ENCODE results near the gene DDRGK1. TPM values are rescaled to one million over a fixed set of nuclear protein-coding genes. Genes with fewer than 3 reads are reported as not detected.
"Not testable (repeated sequence)": the region's sequence is repeated elsewhere in the genome, so short reads cannot be mapped to it uniquely, and the experiment has no call there.

DDRGK1 gene
- total RNA-seq, 1 donor from 2014 or later: 59.3 TPM

- no peak for DNase-seq (ENCODE audit: low spot score)
Measured at GRCh38 chr20:3188823-3189413, 15.6 kb downstream of the DDRGK1 start.

DNA sequence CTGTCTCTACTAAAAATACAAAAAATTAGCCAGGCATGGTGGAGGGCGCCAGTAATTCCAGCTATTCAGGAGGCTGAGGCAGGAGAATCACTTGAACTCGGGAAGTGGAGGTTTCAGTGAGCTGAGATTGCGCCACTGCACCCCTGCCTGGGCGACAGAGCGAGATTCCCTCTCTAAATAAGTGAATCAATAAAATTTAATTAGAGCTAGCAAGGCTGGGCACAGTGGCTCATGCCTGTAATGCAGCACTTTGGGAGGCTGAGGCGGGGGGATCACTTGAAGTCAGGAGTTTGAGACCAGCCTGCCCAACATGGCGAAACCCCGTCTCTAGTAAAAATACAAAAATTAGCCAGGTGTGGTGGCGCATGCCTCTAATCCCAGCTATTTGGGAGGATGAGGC is 16.6 kb downstream of the DDRGK1 start:
- DNase-seq (ENCODE audit: low spot score): not testable (repeated sequence)

DNA sequence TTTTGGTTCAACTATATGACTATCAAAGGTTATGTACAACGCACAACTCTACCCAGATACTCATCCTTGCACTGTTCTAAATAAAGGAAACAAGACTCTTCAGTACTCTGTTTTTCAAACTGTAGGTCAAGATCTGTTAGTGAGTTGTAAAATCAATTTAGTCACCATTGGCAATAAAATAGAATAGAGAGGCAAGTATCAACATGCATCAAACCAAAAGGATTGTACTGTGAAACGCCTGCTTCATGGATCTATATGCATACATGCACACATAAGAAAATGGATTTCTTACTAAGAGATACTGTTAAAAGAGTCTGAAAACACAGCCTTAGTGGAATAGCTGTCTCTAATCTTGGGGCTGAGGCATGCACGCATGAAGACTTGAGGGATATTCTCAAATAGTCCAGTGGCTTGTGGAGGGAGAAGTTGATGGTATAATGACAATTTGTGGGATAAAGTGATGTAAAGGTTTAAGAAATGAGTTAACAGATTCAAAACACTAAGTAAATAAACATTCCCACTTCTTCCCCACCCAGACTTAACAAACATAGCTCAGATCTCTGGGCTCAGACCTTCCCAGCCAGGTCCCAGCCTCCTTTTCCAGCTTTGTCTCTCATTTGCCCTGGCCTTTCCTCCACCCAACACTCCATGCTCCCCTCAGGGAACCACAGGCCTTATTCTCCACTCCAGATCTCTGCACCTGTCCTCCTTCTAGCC is 20.4 kb downstream of the DDRGK1 start:
- no peak for DNase-seq (ENCODE audit: low spot score)

GRCh38 chr20:3182429-3182828 is 22.1 kb downstream of the DDRGK1 start:
- not testable (repeated sequence) for DNase-seq (ENCODE audit: low spot score)

DNA sequence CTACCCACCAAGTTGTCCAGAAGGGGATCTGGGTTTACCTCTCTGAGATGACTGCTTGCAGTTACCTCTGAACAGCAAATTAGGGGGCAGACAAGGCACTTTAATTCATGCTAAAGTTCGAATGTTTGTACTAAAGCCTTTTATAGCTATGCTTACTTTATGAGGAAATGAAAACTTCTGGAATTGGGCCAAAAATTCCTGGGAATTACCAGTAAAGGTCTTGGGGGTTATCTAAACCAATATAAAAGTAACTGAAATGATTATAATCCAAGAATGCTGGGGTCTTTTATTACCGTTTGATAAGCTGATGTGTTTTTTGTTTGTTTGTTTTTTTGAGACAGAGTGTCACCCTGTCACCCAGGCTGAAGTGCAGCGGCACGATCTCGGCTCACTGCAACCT is 23.2 kb downstream of the DDRGK1 start:
- no peak for DNase-seq (ENCODE audit: low spot score)

DNA sequence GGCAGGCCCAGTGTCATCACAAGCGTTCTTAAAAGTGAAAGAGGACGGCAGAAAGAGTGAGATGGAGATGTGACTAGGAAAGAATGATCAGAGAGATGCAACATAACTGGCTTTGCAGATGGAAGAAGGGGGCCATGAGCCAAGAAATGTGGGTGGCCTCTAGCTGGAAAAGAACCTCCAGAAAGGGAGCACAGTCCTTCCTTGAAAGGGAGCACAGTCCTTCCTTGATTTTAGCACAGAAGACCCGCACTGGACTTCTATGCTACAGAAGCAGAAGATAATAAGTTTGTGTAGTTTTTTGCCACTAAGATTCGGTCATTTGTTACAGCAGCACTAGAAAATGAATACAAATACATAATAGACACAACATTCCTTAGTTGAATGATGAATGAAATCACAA is 24.2 kb downstream of the DDRGK1 start:
- no peak for DNase-seq (ENCODE audit: low spot score)

DNA sequence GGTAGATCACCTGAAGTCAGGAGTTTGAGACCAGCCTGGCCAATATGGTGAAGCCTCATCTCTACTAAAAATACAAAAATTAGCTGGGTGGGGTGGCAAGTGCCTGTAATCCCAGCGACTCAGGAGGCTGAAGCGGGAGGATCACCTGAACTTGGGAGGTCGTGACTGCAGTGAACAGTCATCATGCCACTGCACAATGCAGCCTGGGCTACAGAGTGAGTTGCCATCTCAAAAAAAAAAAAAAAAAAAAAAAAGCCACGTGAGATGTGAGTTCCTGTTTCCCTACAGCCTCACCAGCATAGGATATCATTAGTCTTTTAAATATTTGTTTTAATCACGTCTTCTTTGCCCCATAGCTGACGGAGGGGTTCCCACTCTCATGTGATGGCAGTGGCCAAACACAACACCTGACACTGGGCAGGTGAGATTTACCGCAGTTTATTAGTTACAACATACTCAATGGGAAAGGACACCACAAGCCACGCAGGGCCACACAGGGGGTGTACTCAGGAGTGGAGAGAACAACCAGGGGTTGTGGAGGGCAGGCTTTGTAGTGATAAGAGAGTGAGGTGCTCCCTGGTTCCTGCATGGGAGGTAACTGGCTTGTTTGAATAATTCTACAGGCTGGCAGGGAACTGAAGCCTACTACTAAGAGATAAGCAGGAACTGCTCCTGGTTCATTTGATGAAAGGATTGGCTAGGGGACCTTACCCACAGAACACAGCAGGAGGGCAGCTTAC is 26.6 kb downstream of the DDRGK1 start:
- no peak for DNase-seq (ENCODE audit: low spot score)

DNA sequence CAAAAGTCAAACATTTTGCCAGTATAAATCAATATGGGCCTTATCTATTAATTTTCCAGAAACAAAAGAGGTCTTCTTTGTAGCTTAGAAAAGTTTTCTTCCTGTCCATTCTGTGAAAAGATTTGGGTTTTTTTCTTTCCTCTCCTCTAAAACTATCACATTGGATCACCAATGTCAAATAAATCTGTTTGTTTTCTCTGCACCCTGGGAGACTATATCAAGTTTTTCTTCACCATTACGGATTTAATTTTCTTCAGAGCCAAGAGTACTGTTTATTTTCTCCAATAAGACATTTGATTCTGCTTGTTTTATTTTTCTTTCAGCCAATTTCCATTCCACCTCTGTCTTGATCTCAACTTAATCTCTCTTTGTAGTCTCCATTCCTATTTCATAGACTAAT is 29.2 kb downstream of the DDRGK1 start:
- no peak for DNase-seq (ENCODE audit: low spot score)

DNA sequence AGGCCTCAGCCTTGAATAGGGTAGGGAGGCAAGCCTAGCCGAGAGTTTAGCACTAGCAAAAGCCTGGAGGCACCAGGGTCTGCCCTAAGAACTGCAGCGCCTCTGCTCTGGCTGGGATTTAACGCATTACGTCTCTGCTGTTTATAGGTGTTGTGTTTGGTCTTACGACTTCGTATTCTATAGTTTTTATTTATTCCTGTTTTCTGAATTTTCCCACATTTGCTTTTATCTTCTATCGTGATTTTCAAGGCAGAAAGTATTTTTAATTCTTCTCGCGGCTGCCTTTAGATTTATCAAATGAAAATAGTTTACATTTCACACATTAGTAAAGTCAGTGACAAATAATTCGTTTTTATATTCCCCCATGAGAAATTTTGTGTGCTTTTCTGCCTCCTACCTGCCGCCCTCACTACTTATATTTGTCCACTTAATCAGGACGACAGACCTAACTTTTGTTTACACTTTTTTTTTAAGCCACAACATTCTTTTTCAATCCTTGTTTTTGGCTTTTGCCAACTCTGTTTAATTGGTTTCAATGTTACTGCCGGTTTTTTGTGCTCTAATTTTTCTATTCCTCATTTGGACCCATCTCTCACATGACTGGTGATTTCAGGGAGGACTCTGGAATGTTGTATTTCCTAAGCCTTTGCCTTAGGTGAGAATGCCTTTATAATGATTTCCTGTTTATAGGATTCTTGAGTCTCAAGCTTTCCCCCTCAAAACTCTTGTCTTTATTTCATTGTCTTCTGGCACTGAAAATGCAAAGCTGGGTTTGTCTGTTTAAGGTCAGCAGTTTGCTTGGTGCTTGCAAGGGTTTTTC is 29.8 kb downstream of the DDRGK1 start:
- DNase-seq (ENCODE audit: low spot score): no peak

DNA sequence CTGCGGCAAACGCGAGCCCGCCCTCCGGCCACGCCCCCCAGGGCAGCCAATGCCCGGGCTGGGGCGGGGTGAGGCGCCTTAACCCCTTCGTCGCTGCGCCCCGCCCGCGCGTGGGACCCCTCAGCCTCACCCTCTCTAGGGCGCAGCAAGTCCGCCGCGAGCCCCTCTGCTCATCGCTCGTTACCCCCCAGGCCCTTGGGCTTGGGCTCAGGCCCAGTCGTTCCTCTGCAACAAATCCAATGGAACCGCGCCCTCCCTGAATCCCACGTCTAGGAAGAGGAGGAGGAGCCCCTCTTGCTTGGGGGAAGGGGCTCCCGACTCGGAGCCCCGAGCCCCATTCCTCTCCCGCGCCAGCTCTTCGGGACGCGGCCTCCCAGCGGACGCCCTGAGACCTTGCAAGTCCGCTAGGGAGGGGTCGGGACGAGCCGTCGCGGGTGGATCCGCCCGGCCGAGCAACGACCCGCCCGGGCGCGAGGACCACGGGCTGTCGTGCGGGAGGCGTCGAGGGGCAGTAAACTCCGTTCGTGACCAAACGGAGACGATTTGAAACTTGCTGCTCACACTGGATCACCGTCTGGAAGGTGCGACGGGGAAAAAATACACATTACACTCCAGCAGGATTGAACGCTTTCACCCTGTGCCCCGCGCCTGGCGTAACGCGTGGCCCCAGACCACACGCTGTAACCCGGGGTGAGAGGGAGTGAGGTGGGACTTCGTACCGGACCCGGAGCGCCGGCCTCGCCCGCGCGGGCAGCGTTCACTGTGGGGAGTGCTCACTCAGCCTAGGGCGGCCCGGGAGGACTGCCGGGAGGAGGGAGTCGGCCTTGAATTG is 30.7 kb downstream of the DDRGK1 start:
- DNase-seq (ENCODE audit: low spot score): peak; percentile 96

- DNase-seq (ENCODE audit: low spot score): no peak
Measured at GRCh38 chr20:3172933-3173609, 31.4 kb downstream of the DDRGK1 start, which contains the start of gene LZTS3. LZTS3 (minus strand) TSS chr20:3173549; CDS start chr20:3167163, 6,386 bp downstream.

DNA sequence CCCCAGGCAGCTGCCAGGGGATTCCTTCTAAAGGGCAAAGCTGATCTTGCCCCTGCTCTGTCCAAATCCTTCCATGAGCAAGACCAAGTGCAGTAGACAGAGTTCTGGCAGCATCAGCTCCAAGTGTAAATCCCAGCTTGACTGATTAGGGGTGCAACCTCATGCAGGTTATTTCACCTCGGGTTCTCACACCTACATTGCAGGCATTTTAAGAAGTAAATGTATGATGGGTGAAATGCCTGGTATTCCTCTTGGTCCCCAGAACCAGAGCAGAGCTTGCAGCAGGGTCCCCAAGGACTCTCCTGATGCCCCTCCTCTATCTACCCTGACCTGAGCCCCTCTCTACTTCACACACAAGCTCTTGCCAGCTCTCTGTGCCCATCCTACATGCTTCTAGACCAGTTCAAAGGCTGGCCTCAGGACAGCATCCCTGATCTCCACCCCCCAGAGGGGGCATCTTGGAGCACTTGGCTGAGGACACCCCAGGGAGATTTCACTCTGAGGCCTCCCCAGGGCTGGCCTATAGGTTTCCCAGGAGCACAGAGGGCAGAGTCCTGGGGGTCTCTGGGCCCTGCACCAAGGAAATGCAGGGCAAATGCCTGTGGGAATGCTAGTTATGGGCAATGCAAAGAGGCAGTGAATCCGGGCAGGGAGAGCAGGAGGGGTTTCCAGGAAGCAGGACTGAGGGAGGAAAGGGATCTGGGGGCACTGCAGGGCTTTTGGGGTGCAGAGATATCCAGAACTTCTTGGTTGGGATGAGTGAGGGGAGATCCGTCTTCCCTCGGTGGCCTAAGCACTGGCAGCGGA is 32.2 kb downstream of the DDRGK1 start:
- DNase-seq (ENCODE audit: low spot score): peak; percentile 75

- peak; percentile 71 for DNase-seq (ENCODE audit: low spot score)
Measured at GRCh38 chr20:3171391-3172125, 32.9 kb downstream of the DDRGK1 start.

- DNase-seq (ENCODE audit: low spot score): peak; percentile 55
Measured at GRCh38 chr20:3168829-3169590, 35.5 kb downstream of the DDRGK1 start.

DNA sequence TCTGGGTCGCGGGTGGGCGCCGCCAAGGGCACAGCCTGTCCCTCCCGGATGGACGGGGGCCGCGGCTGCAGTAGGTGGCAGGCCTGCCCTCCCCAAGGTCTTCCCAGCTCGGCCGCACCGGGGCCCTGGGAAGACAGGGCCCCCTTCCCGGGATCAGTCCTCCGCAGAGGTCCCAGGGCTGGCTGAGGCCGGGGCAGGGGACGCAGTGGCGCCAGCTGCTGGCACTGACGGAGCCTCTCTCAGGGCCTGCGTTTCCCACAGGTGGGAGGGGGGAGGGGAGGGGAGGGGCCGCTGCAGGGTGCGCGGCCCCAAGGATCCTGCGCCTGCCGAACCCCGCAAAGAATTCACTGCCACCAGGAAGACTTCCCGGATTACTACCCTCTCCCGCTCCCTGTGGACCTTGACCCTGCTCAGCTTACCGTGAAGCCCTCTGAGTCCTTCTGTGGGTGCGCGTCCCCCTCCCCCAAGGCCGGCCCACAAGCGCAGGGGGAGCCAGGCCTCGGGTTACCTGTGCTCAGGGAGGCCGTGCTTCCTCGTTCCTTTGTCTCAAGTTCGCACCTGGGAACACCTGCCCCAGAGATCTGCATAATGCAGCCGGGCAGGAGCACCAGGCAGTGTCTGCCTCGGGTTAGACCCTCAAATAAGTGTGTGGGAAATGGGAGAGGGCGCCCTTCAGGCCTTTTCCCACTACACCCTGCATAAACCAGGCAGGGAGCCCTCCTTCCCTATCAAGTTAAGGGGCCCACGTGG is 36.2 kb downstream of the DDRGK1 start:
- DNase-seq (ENCODE audit: low spot score): peak; percentile 72

DNA sequence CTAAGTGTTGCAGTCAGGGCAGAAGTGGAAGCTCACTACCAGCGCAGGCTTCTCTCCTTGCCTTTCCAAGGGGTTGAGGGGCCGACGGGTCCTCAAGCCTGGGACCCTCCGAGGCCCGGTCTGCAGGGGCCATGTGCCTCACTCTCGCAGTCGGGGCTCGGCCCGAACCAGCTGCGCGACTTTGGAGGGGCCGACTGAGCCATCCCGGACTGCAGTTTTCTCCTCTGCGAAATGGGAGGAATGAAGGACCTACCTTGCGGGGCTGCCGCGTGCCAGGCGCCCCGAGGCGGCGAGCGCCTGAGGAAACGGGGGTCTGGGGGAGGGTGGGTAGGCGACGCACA is 36.8 kb downstream of the DDRGK1 start:
- DNase-seq (ENCODE audit: low spot score): peak; percentile 85

- DNase-seq (ENCODE audit: low spot score): peak; percentile 89
Measured at GRCh38 chr20:3166913-3167342, 37.6 kb downstream of the DDRGK1 start.
